ENCODE measurements around the gene CCR3.
"Not testable (repeated sequence)": the region's sequence is repeated elsewhere in the genome, so short reads cannot be mapped to it uniquely, and the experiment has no call there.

The CCR3 gene

GRCh38 chr3:46242120-46242519, at the start of gene CCR3:
CCR3 (plus strand) TSS chr3:46242460; CDS start chr3:46265159, 22,699 bp downstream.
- DNase-seq (ENCODE audit: insufficient read length, low spot score) (no peak), FAIRE-seq (no peak)

GRCh38 chr3:46192939-46193338, 49.3 kb upstream of the CCR3 start:
- FAIRE-seq = no peak
- no peak for DNase-seq (ENCODE audit: insufficient read length, low spot score)

GRCh38 chr3:46193436-46193835, 48.8 kb upstream of the CCR3 start:
- no peak for FAIRE-seq
- no peak for DNase-seq (ENCODE audit: insufficient read length, low spot score)

- peak; percentile 28 for FAIRE-seq
- DNase-seq (ENCODE audit: insufficient read length, low spot score) = no peak
These were observed 47.2 kb upstream of the CCR3 start for GRCh38 chr3:46194868-46195553.

GRCh38 chr3:46196261-46196957, 45.9 kb upstream of the CCR3 start:
- DNase-seq (ENCODE audit: insufficient read length, low spot score) (no peak), FAIRE-seq (no peak)

- no peak for FAIRE-seq
- DNase-seq (ENCODE audit: insufficient read length, low spot score) = no peak
These were observed 42.0 kb upstream of the CCR3 start for GRCh38 chr3:46200211-46200610.

- no peak for FAIRE-seq
These were observed 41.5 kb upstream of the CCR3 start for GRCh38 chr3:46200790-46201189.

GRCh38 chr3:46202535-46202934, 39.7 kb upstream of the CCR3 start:
- FAIRE-seq (no peak), DNase-seq (ENCODE audit: insufficient read length, low spot score) (no peak)

More at GRCh38 chr3:46200790-46201189, 41.5 kb upstream of the CCR3 start:
- no peak for DNase-seq (ENCODE audit: insufficient read length, low spot score)

GRCh38 chr3:46203681-46204080, 38.6 kb upstream of the CCR3 start:
- FAIRE-seq = no peak
- DNase-seq (ENCODE audit: insufficient read length, low spot score) = no peak

- DNase-seq (ENCODE audit: insufficient read length, low spot score) (no peak), FAIRE-seq (no peak)
These were observed 36.8 kb upstream of the CCR3 start for GRCh38 chr3:46205286-46205960.

- DNase-seq (ENCODE audit: insufficient read length, low spot score) = no peak
- no peak for FAIRE-seq
These were observed 35.8 kb upstream of the CCR3 start for GRCh38 chr3:46206282-46207015.

- not testable (repeated sequence) for FAIRE-seq; DNase-seq (ENCODE audit: insufficient read length, low spot score)
These were observed 34.7 kb upstream of the CCR3 start for GRCh38 chr3:46207514-46207913.

- FAIRE-seq = no peak
- DNase-seq (ENCODE audit: insufficient read length, low spot score) = peak; percentile 10
These were observed 34.0 kb upstream of the CCR3 start, which contains the start of gene CCR1 for GRCh38 chr3:46208167-46208704. CCR1 (minus strand) TSS chr3:46208313; CDS start chr3:46204313, 4,000 bp downstream.

GRCh38 chr3:46209053-46209452, 33.2 kb upstream of the CCR3 start:
- FAIRE-seq (no peak), DNase-seq (ENCODE audit: insufficient read length, low spot score) (no peak)

- FAIRE-seq (no peak), DNase-seq (ENCODE audit: insufficient read length, low spot score) (no peak)
These were observed 32.4 kb upstream of the CCR3 start for GRCh38 chr3:46209746-46210470.

GRCh38 chr3:46212101-46212500, 30.2 kb upstream of the CCR3 start:
- no peak for DNase-seq (ENCODE audit: insufficient read length, low spot score)
- no peak for FAIRE-seq

GRCh38 chr3:46213201-46213600, 29.1 kb upstream of the CCR3 start:
- DNase-seq (ENCODE audit: insufficient read length, low spot score) (no peak), FAIRE-seq (no peak)

- FAIRE-seq (no peak), DNase-seq (ENCODE audit: insufficient read length, low spot score) (peak; percentile 12)
These were observed 27.4 kb upstream of the CCR3 start for GRCh38 chr3:46214751-46215352.

GRCh38 chr3:46215810-46216414, 26.3 kb upstream of the CCR3 start:
- FAIRE-seq (peak; percentile 58), DNase-seq (ENCODE audit: insufficient read length, low spot score) (peak; percentile 6)
